Measurements from ENCODE around the gene CCS.
"Not testable (repeated sequence)": the region's sequence is repeated elsewhere in the genome, so short reads cannot be mapped to it uniquely, and the experiment has no call there.

Gene CCS

GRCh38 chr11:66626382-66626781 lies 33.4 kb downstream of the CCS start:
- no peak for DNase-seq (ENCODE audit: low spot score)

GRCh38 chr11:66626926-66627325 lies 33.9 kb downstream of the CCS start:
- DNase-seq (ENCODE audit: low spot score): no peak

- DNase-seq (ENCODE audit: low spot score): no peak
Observed at GRCh38 chr11:66628061-66628603, 35.1 kb downstream of the CCS start.

- peak; percentile 68 for DNase-seq (ENCODE audit: low spot score)
Observed at GRCh38 chr11:66629356-66629755, 36.4 kb downstream of the CCS start.

GRCh38 chr11:66631883-66632282 lies 38.9 kb downstream of the CCS start:
- no peak for DNase-seq (ENCODE audit: low spot score)

- no peak for DNase-seq (ENCODE audit: low spot score)
Observed at GRCh38 chr11:66632952-66633351, 40.0 kb downstream of the CCS start.

- DNase-seq (ENCODE audit: low spot score): no peak
Observed at GRCh38 chr11:66636411-66636810, 43.4 kb downstream of the CCS start.

GRCh38 chr11:66637557-66638176 lies 44.7 kb downstream of the CCS start:
- DNase-seq (ENCODE audit: low spot score): no peak

- DNase-seq (ENCODE audit: low spot score): peak; percentile 100
Observed at GRCh38 chr11:66638177-66639065, 45.4 kb downstream of the CCS start, which contains the start of gene RBM4. Gene RBM4, plus strand, starts transcription at chr11:66638703. Its CDS starts 1,009 bp downstream, at chr11:66639712.

GRCh38 chr11:66639066-66639813 lies 46.3 kb downstream of the CCS start:
- no peak for DNase-seq (ENCODE audit: low spot score)

- DNase-seq (ENCODE audit: low spot score): not testable (repeated sequence)
Observed at GRCh38 chr11:66639814-66640340, 46.9 kb downstream of the CCS start.

- no peak for DNase-seq (ENCODE audit: low spot score)
Observed at GRCh38 chr11:66641834-66642233, 48.8 kb downstream of the CCS start.

GRCh38 chr11:66643745-66644437 lies 50.9 kb downstream of the CCS start:
- no peak for DNase-seq (ENCODE audit: low spot score)

- DNase-seq (ENCODE audit: low spot score): no peak
Observed at GRCh38 chr11:66646828-66647227, 53.8 kb downstream of the CCS start.

GRCh38 chr11:66649903-66650302 lies 56.9 kb downstream of the CCS start:
- no peak for DNase-seq (ENCODE audit: low spot score)

- no peak for DNase-seq (ENCODE audit: low spot score)
Observed at GRCh38 chr11:66651016-66651415, 58.0 kb downstream of the CCS start.

GRCh38 chr11:66652651-66653050 lies 59.7 kb downstream of the CCS start:
- no peak for DNase-seq (ENCODE audit: low spot score)

- no peak for DNase-seq (ENCODE audit: low spot score)
Observed at GRCh38 chr11:66653123-66653522, 60.1 kb downstream of the CCS start.
